H9 (cell line): ENCODE measurements around the gene TARBP1. TPM values are rescaled to one million over a fixed set of nuclear protein-coding genes. Genes with fewer than 3 reads are reported as not detected.

Experiments
- DNase-seq: peaks from one replicate; pipeline ENCODE4 v3.0.0-alpha.2; 2017
- H2AFZ ChIP-seq: one replicate; pipeline ENCODE4 v1.6.1; 2013; ENCODE audit warnings: mild to moderate bottlenecking, low read length, control low read depth, moderate library complexity
- H2AK5ac ChIP-seq: 2 replicates; pipeline ENCODE4 v1.6.1; 2013; ENCODE audit warnings: low read length, control low read depth, mixed read lengths; ENCODE audit not compliant: insufficient read length
- H2BK120ac ChIP-seq: one replicate; pipeline ENCODE4 v1.6.1; 2013; ENCODE audit warnings: low read depth, mild to moderate bottlenecking, low read length, control low read depth, inconsistent platforms; ENCODE audit not compliant: poor library complexity, severe bottlenecking
- H2BK12ac ChIP-seq: 2 replicates; pipeline ENCODE4 v1.6.1; 2013; ENCODE audit warnings: low read length, control low read depth, mixed read lengths, low read depth; ENCODE audit not compliant: insufficient read length
- H2BK15ac ChIP-seq: 2 replicates; pipeline ENCODE4 v1.6.1; 2013; ENCODE audit warnings: low read depth, low read length, control low read depth
- H2BK20ac ChIP-seq: one replicate; pipeline ENCODE4 v1.6.1; 2013; ENCODE audit warnings: low read depth, mild to moderate bottlenecking, low read length, control low read depth, inconsistent platforms; ENCODE audit not compliant: poor library complexity, severe bottlenecking
- H2BK5ac ChIP-seq: 2 replicates; pipeline ENCODE4 v1.6.1; 2013; ENCODE audit warnings: low read length, control low read depth, mixed read lengths; ENCODE audit not compliant: insufficient read length
- H3K14ac ChIP-seq: 2 replicates; pipeline ENCODE4 v1.6.1; 2013; ENCODE audit warnings: low read length, control low read depth; ENCODE audit not compliant: insufficient read depth
- H3K18ac ChIP-seq: 2 replicates; pipeline ENCODE4 v1.6.1; 2013; ENCODE audit warnings: low read depth, mild to moderate bottlenecking, mixed read lengths, low read length, control low read depth; ENCODE audit not compliant: insufficient read length
- H3K23ac ChIP-seq: 2 replicates; pipeline ENCODE4 v1.6.1; 2013; ENCODE audit warnings: low read length, control low read depth, mixed read lengths, low read depth; ENCODE audit not compliant: insufficient read length
- H3K23me2 ChIP-seq: 2 replicates; pipeline ENCODE4 v1.6.1; 2013; ENCODE audit warnings: low read depth, mild to moderate bottlenecking, mixed read lengths, low read length, control low read depth; ENCODE audit not compliant: insufficient read length, poor library complexity, severe bottlenecking
- H3K27ac ChIP-seq: 2 replicates; pipeline ENCODE4 v1.5.1; 2013; ENCODE audit warnings: low read length, control low read depth, mixed read lengths, low read depth; ENCODE audit not compliant: insufficient read length
- H3K27me3 ChIP-seq: 2 replicates; pipeline ENCODE4 v1.6.1; 2013; ENCODE audit warnings: low read length, control low read depth, inconsistent platforms; ENCODE audit not compliant: insufficient read depth
- H3K4ac ChIP-seq: 2 replicates; pipeline ENCODE4 v1.6.1; 2013; ENCODE audit warnings: low read depth, mild to moderate bottlenecking, control low read depth, inconsistent platforms, low read length, moderate library complexity
- H3K4me1 ChIP-seq: 2 replicates; pipeline ENCODE4 v1.6.1; 2013; ENCODE audit warnings: low read length, control low read depth, inconsistent platforms; ENCODE audit not compliant: insufficient read depth
- H3K4me2 ChIP-seq: 2 replicates; pipeline ENCODE4 v1.6.1; 2013; ENCODE audit warnings: low read length, control low read depth, mixed read lengths; ENCODE audit not compliant: insufficient read length, insufficient read depth
- H3K56ac ChIP-seq: 2 replicates; pipeline ENCODE4 v1.6.1; 2013; ENCODE audit warnings: low read depth, mild to moderate bottlenecking, mixed read lengths, low read length, control low read depth; ENCODE audit not compliant: insufficient read length
- H3K79me1 ChIP-seq: 2 replicates; pipeline ENCODE4 v1.6.1; 2013; ENCODE audit warnings: low read depth, mild to moderate bottlenecking, moderate library complexity, low read length, control low read depth, inconsistent platforms; ENCODE audit not compliant: insufficient read depth, poor library complexity, severe bottlenecking
- H3K79me2 ChIP-seq: 2 replicates; pipeline ENCODE4 v1.6.1; 2013; ENCODE audit warnings: low read length, control low read depth, inconsistent platforms; ENCODE audit not compliant: insufficient read depth
- H3K9ac ChIP-seq: 2 replicates; pipeline ENCODE4 v1.6.1; 2013; ENCODE audit warnings: low read length, control low read depth, mixed read lengths; ENCODE audit not compliant: insufficient read length; ENCODE audit errors: extremely low read depth
- H3K9me3 ChIP-seq: one replicate; pipeline ENCODE4 v1.6.1; 2013; ENCODE audit warnings: low read depth, low read length, inconsistent platforms; ENCODE audit not compliant: control insufficient read depth
- H3T11ph ChIP-seq: one replicate; pipeline ENCODE4 v1.6.1; 2013; ENCODE audit warnings: mild to moderate bottlenecking, low read length, control low read depth, inconsistent platforms
- H4K20me1 ChIP-seq: one replicate; pipeline ENCODE4 v1.6.1; 2013; ENCODE audit not compliant: control insufficient read depth, insufficient read length, insufficient read depth
- H4K5ac ChIP-seq: 2 replicates; pipeline ENCODE4 v1.6.1; 2013; ENCODE audit warnings: low read depth, mild to moderate bottlenecking, mixed read lengths, low read length, control low read depth; ENCODE audit not compliant: insufficient read length
- H4K8ac ChIP-seq: replicated peaks from 2 replicates; pipeline ENCODE4 v1.6.1; 2013; ENCODE audit warnings: low read length, control low read depth, mixed read lengths, low read depth; ENCODE audit not compliant: insufficient read length
- H4K91ac ChIP-seq: 2 replicates; pipeline ENCODE4 v1.6.1; 2013; ENCODE audit warnings: low read depth, mild to moderate bottlenecking, moderate library complexity, mixed read lengths, low read length, control low read depth; ENCODE audit not compliant: insufficient read length
- H3K27ac Mint-ChIP-seq, 3 experiments: 2 replicates in 2 of 3; 3 replicates in 1 of 3; pipeline ENCODE4 v1.8.0; 2020 to 2021; ENCODE audit warnings: mixed read lengths in 3 of 3, mild to moderate bottlenecking in 1 of 3, moderate library complexity in 1 of 3
- H3K27me3 Mint-ChIP-seq: 2 replicates; pipeline ENCODE4 v1.8.0; 2021; ENCODE audit warnings: low read depth, mild to moderate bottlenecking, moderate library complexity, mixed read lengths
- H3K36me3 Mint-ChIP-seq, 3 experiments: 2 replicates in 2 of 3; 3 replicates in 1 of 3; pipeline ENCODE4 v1.8.0; 2020 to 2021; ENCODE audit warnings: low read depth in 3 of 3, mixed read lengths in 3 of 3; ENCODE audit not compliant: insufficient read depth in 1 of 3
- H3K4me1 Mint-ChIP-seq, 2 experiments: 2 replicates each; pipeline ENCODE4 v1.8.0; 2020; ENCODE audit warnings: mixed read lengths in 2 of 2
- H3K4me3 Mint-ChIP-seq, 2 experiments: 2 replicates in 1 of 2; 3 replicates in 1 of 2; pipeline ENCODE4 v1.8.0; 2020 to 2021; ENCODE audit warnings: mild to moderate bottlenecking in 2 of 2, mixed read lengths in 2 of 2, moderate library complexity in 1 of 2
- H3K9me3 Mint-ChIP-seq, 2 experiments: 2 replicates in 1 of 2; 3 replicates in 1 of 2; pipeline ENCODE4 v1.8.0; 2020; ENCODE audit warnings: mild to moderate bottlenecking in 2 of 2, mixed read lengths in 2 of 2, moderate library complexity in 1 of 2
- WGBS: extraction: QIAGEN DNeasy Blood & Tissue Kit; methylation state at CpG from one replicate; pipeline ENCODE4 v1.1.7; 2013; ENCODE audit warnings: missing lambda C conversion rate, low lambda C conversion rate, mixed read lengths; ENCODE audit not compliant: insufficient read length; ENCODE audit errors: extremely low coverage; 5-methylcytosine and 5-hydroxymethylcytosine counted together
- total RNA-seq: library from RNA; stranded (reverse); gene quantifications from 2 replicates; pipeline ENCODE4 v1.2.1, GENCODE V29; 2021
- TF ChIP-seq, protein P1 (sequence below): fragments of 200-600 bp; sonication (generic); conservative IDR thresholded peaks from 3 replicates; pipeline ENCODE4 v1.8.0; 2021; ENCODE audit warnings: antibody characterized with exemption, mild to moderate bottlenecking

Gene TARBP1
- total RNA-seq, 1 experiment from 2014 or later, result 20.2 TPM

DNA sequence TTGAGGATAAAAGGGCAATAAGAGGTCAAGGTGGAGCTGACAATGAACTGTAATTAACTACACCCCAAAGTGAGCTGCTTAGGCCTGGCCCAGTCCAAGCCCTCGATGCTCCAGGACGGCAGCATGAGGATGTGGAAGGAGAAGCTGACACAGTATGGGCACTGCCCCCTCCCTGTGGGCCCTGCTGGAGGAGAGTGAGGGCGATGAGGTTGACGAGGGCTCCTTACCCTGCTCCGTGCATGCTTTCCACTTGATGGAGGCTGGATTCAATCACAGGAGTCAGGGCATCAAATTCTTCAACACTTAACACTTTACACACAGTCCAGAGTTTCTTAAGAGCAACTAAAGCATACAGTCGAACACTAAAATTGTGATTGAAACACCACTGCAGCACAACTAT is 73.3 kb downstream of the TARBP1 start:
- H2BK20ac ChIP-seq, result no peak overlapping the region
- H3K56ac ChIP-seq, result no peak overlapping the region
- WGBS, result no CpG with 5 or more reads among the region's 6 CpGs
- no peaks in the 10 kb centered on the region for H3K4me1 ChIP-seq
- no peak overlapping the region for H2AK5ac ChIP-seq
- Mint-ChIP-seq H3K9me3 (no peaks in the 10 kb centered on the region), H3K4me1 (no peaks in the 10 kb centered on the region), H3K36me3 (peaks cover 0 to 19% (median 13%) of the 10 kb centered on the region in 3 experiments; a peak in 4 of 7 replicates), H3K27ac (no peak overlapping the region; a peak in 1 of 7 replicates), H3K27me3 (no peaks in the 10 kb centered on the region; the same call in 1 of the 2 replicates), H3K4me3 (no peak overlapping the region)
- H2BK12ac ChIP-seq, result no peak overlapping the region
- H3K23ac ChIP-seq, result no peak overlapping the region
- no peak overlapping the region for H4K5ac ChIP-seq
- H2AFZ ChIP-seq, result no peak overlapping the region
- H3K79me2 ChIP-seq, result no peaks in the 10 kb centered on the region
- no peaks in the 10 kb centered on the region for H3K79me1 ChIP-seq
- H2BK120ac ChIP-seq, result no peak overlapping the region
- no peak overlapping the region for H3K27ac ChIP-seq
- no peak overlapping the region for H3K14ac ChIP-seq
- H3K4me2 ChIP-seq, result no peak overlapping the region
- H3K23me2 ChIP-seq, result no peaks in the 10 kb centered on the region
- no peak overlapping the region for H2BK15ac ChIP-seq
- TF ChIP-seq, protein P1, sequence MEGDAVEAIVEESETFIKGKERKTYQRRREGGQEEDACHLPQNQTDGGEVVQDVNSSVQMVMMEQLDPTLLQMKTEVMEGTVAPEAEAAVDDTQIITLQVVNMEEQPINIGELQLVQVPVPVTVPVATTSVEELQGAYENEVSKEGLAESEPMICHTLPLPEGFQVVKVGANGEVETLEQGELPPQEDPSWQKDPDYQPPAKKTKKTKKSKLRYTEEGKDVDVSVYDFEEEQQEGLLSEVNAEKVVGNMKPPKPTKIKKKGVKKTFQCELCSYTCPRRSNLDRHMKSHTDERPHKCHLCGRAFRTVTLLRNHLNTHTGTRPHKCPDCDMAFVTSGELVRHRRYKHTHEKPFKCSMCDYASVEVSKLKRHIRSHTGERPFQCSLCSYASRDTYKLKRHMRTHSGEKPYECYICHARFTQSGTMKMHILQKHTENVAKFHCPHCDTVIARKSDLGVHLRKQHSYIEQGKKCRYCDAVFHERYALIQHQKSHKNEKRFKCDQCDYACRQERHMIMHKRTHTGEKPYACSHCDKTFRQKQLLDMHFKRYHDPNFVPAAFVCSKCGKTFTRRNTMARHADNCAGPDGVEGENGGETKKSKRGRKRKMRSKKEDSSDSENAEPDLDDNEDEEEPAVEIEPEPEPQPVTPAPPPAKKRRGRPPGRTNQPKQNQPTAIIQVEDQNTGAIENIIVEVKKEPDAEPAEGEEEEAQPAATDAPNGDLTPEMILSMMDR, result no peak
- no peak overlapping the region for H3K4ac ChIP-seq
- H3K9me3 ChIP-seq, result no peaks in the 10 kb centered on the region
- no peak overlapping the region for H3K18ac ChIP-seq
- H4K91ac ChIP-seq, result no peak overlapping the region
- H4K20me1 ChIP-seq, result no peaks in the 10 kb centered on the region
- no peak overlapping the region for H2BK5ac ChIP-seq
- no peak overlapping the region for H4K8ac ChIP-seq
- no peak for DNase-seq
- no peak overlapping the region for H3T11ph ChIP-seq
- H3K27me3 ChIP-seq, result no peaks in the 10 kb centered on the region
- H3K9ac ChIP-seq, result no peak overlapping the region
